Smooth muscle cell (in vitro differentiated cells): ENCODE measurements around the gene NAA50. TPM values are rescaled to one million over a fixed set of nuclear protein-coding genes. Genes with fewer than 3 reads are reported as not detected.
A peak's percentile ranks its signal among the peaks of the same experiment; 100 is the strongest.

ENCODE experiments used
- DNase-seq: peaks from one replicate; lab custom pipeline; 2025; ENCODE audit not compliant: unreplicated experiment; lab: John Stamatoyannopoulos, UW
- H2AFZ ChIP-seq: fragments of 200-600 bp; sonication (generic); 2 replicates; pipeline ENCODE4 v1.6.0; 2016; ENCODE audit warnings: antibody characterized with exemption, low read depth, mild to moderate bottlenecking
- H3F3A ChIP-seq: fragments of 200-600 bp; sonication (generic); 2 replicates; pipeline ENCODE4 v1.6.0; 2017; ENCODE audit warnings: antibody characterized with exemption, low read depth
- H3K27ac ChIP-seq: fragments of 200-600 bp; sonication (generic); 2 replicates; pipeline ENCODE4 v1.5.1; 2016; ENCODE audit warnings: low read depth, mild to moderate bottlenecking
- H3K27me3 ChIP-seq: fragments of 200-600 bp; sonication (generic); 2 replicates; pipeline ENCODE4 v1.6.1; 2016; ENCODE audit warnings: low read depth, mild to moderate bottlenecking
- H3K36me3 ChIP-seq: fragments of 200-600 bp; sonication (generic); 2 replicates; pipeline ENCODE4 v1.5.1; 2016; ENCODE audit warnings: low read depth
- H3K4me1 ChIP-seq: fragments of 200-600 bp; sonication (generic); 2 replicates; pipeline ENCODE4 v1.5.1; 2016; ENCODE audit warnings: low read depth
- H3K4me2 ChIP-seq: fragments of 200-600 bp; sonication (generic); 2 replicates; pipeline ENCODE4 v1.6.0; 2016; ENCODE audit warnings: mild to moderate bottlenecking
- H3K4me3 ChIP-seq: fragments of 200-600 bp; sonication (generic); 2 replicates; pipeline ENCODE4 v1.5.1; 2016; ENCODE audit warnings: mild to moderate bottlenecking
- H3K79me2 ChIP-seq: fragments of 200-600 bp; sonication (generic); 2 replicates; pipeline ENCODE4 v1.6.0; 2016; ENCODE audit warnings: low read depth, mild to moderate bottlenecking
- H3K9ac ChIP-seq: fragments of 200-600 bp; sonication (generic); 2 replicates; pipeline ENCODE4 v1.6.0; 2016; ENCODE audit warnings: low read depth
- H3K9me3 ChIP-seq: fragments of 200-600 bp; sonication (generic); replicated peaks from 2 replicates; pipeline ENCODE4 v1.5.1; 2016; ENCODE audit warnings: low read depth
- H4K20me1 ChIP-seq: fragments of 200-600 bp; sonication (generic); 2 replicates; pipeline ENCODE4 v1.6.0; 2016; ENCODE audit warnings: low read depth
- CTCF ChIP-seq: fragments of 200-600 bp; sonication (generic); IDR thresholded peaks from 2 replicates; pipeline ENCODE4 v1.5.1; 2017; ENCODE audit warnings: borderline replicate concordance, mild to moderate bottlenecking, antibody characterized with exemption; ENCODE audit not compliant: insufficient read depth, poor library complexity, severe bottlenecking
- WGBS: methylation state at CpG from one replicate; pipeline ENCODE4 v1.1.7; 2016; ENCODE audit warnings: low lambda C conversion rate; 5-methylcytosine and 5-hydroxymethylcytosine counted together
- polyA plus RNA-seq: library from polyadenylated mRNA; unstranded; fragments of >200 nt; fragmentation: Nextera tagmentation; extraction: Ambion mirVana; gene quantifications from 2 replicates; pipeline ENCODE4 v1.2.1, GENCODE V29; 2016
- total RNA-seq: library from RNA; depleted of rRNA; stranded (reverse); fragments of >200 nt; gene quantifications from 2 replicates; pipeline ENCODE4 v1.2.3, GENCODE V29; 2014

NAA50 gene
- total and polyA plus RNA-seq, 2 experiments from 2014 or later = 50.3 to 97.8 TPM

- H3K36me3 ChIP-seq = no peaks in the 10 kb centered on the region
- H4K20me1 ChIP-seq = peaks cover 10% of the 10 kb centered on the region
- no peaks in the 10 kb centered on the region for H3K27me3 ChIP-seq
- DNase-seq = no peak
- H3K9me3 ChIP-seq = no peaks in the 10 kb centered on the region
- no peak overlapping the region for H3K4me2 ChIP-seq
- H3K79me2 ChIP-seq = peaks cover 79% of the 10 kb centered on the region
- H3K9ac ChIP-seq = no peak overlapping the region
- TF ChIP-seq CTCF = no peak
- H3K4me1 ChIP-seq = peaks cover 17% of the 10 kb centered on the region
- no peak overlapping the region for H3K4me3 ChIP-seq
- H3K27ac ChIP-seq = no peak overlapping the region
- H2AFZ ChIP-seq = no peak overlapping the region
- no peaks in the 10 kb centered on the region for H3F3A ChIP-seq
Measured at GRCh38 chr3:113751141-113751540, 5.1 kb upstream of the NAA50 start.

GRCh38 chr3:113747283-113748046 is 1.4 kb upstream of the NAA50 start:
- no peaks in the 10 kb centered on the region for H3K9me3 ChIP-seq
- peaks cover 29% of the 10 kb centered on the region for H4K20me1 ChIP-seq

DNA sequence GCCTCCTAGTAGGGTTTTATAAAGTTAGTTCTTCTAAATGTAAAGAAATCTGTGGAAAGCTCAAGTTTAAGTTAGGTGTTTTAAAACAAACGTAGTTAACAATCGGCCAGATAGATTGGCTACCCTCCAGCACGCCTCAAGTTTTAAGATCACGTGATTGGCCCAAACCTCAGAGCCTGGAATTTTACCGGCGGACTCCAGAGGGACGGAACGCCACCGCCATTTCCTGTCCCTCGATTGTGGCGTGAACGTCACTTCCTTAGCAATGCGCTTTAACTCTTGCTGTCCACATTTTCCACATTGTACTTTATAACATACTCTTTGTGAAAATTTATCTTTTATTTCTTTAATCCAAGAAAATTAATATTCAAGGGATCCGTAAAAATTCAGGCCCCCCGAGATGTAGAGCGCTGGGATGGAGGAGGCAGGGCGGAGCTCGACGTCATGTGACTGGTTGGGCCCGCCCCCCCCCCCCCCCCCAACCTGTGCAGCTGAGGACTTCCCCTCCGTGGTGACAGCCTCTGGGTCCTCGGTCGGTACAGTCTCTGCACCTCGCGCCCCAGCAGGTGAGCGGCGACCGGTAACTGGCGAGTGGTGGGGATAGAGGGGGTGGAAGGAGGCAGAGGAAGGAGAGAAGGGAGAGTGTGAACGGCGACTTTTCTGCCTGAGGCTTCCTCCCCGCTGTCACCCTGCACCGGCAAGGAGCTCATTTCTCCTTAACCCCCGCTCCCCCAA is 666 bp upstream of the NAA50 start, which contains the start of gene ATP6V1A:
TSS of gene ATP6V1A (plus strand) at position 488 of the 735 bp plus-strand sequence. CDS start 31,719 bp downstream, outside the sequence.
- H3K27ac ChIP-seq = peak within 1 kb of the TSS; percentile 100
- no peak for TF ChIP-seq CTCF
- no peaks in the 10 kb centered on the region for H3F3A ChIP-seq
- H4K20me1 ChIP-seq = peaks cover 35% of the 10 kb centered on the region
- peak within 1 kb of the TSS; percentile 95 for H3K4me3 ChIP-seq
- peak within 1 kb of the TSS; percentile 85 for H2AFZ ChIP-seq
- peak within 1 kb of the TSS; percentile 99 for H3K9ac ChIP-seq
- no peaks in the 10 kb centered on the region for H3K36me3 ChIP-seq
- peak within 1 kb of the TSS; percentile 94 for H3K4me2 ChIP-seq
- H3K9me3 ChIP-seq = no peaks in the 10 kb centered on the region
- peak; percentile 58 for DNase-seq
- peaks cover 80% of the 10 kb centered on the region for H3K79me2 ChIP-seq
- 1% methylated on average over 32 of the region's 34 CpGs for WGBS
- H3K27me3 ChIP-seq = no peaks in the 10 kb centered on the region
- peaks cover 28% of the 10 kb centered on the region for H3K4me1 ChIP-seq

More at GRCh38 chr3:113747283-113748046, 1.4 kb upstream of the NAA50 start:
- no peak for TF ChIP-seq CTCF
- H3K27me3 ChIP-seq = no peaks in the 10 kb centered on the region
- H3K36me3 ChIP-seq = no peaks in the 10 kb centered on the region
- H3K4me1 ChIP-seq = peaks cover 28% of the 10 kb centered on the region
- H2AFZ ChIP-seq = peak overlapping the region; percentile 85
- DNase-seq = no peak
- peak overlapping the region; percentile 99 for H3K9ac ChIP-seq
- peak overlapping the region; percentile 95 for H3K4me3 ChIP-seq
- H3K4me2 ChIP-seq = peak overlapping the region; percentile 94
- 5% methylated on average over 18 of the region's 18 CpGs for WGBS
- peak overlapping the region; percentile 100 for H3K27ac ChIP-seq
- H3K79me2 ChIP-seq = peaks cover 80% of the 10 kb centered on the region
- H3F3A ChIP-seq = no peaks in the 10 kb centered on the region
